Muscle of back (tissue), 11 donors: Measurements from ENCODE around the gene PNPLA4. TPM values are rescaled to one million over a fixed set of nuclear protein-coding genes. Genes with fewer than 3 reads are reported as not detected.

ENCODE experiments used
- DNase-seq, 3 donors: peaks; one replicate each; pipeline versions ENCODE4 v3.0.0 to v3.0.0-alpha.2; 2013
- polyA plus RNA-seq, 10 donors: library from polyadenylated mRNA; unstranded; fragments of 120-200 nt; gene quantifications; one replicate each; pipeline ENCODE4 v1.2.1, GENCODE V29; 2013; ENCODE audit not compliant: insufficient read length in 10 of 10

The PNPLA4 gene
- polyA plus RNA-seq, 10 donors = 13.0 to 16.2 (median 13.7) TPM

DNA sequence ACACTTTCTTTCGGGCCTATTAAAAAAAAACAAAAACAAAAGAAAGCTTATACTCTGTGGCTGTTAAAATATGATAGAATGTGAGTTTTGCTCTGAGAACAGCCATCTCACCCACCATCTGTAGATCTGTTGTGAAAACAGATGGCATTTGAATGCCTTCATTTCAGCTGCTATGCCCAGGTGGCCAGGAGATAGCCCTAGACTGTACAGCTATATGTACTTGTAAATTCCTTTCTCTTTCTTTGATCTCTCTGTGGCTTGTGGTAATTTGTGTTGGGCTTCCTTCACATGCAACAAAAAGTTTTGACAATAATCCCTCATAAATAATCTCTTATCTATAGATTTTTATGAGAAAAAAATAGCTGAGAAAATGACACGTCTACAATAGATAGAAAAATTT lies 38.1 kb downstream of the PNPLA4 start:
- DNase-seq = no peak

GRCh38 chrX:7876957-7877356 lies 50.3 kb downstream of the PNPLA4 start:
- DNase-seq = no peak

- no peak for DNase-seq
Observed at GRCh38 chrX:7872042-7872441, 55.2 kb downstream of the PNPLA4 start.

- DNase-seq = no peak
Observed at GRCh38 chrX:7852166-7852565, 75.0 kb downstream of the PNPLA4 start.

Other genes with a start within 250 kb of the PNPLA4 start
- gene VCX, start 84.2 kb downstream of the PNPLA4 start, polyA plus RNA-seq = under 1 TPM in 1 of 10 donors, not detected in 9; 0.83 TPM
- gene VCX2, start 243.9 kb upstream of the PNPLA4 start, polyA plus RNA-seq = not detected